A549 (cell line): ENCODE data around the gene TCP11L1. TPM values are rescaled to one million over a fixed set of nuclear protein-coding genes. Genes with fewer than 3 reads are reported as not detected.

ENCODE experiments used
- ATAC-seq, 2 experiments: fragments of 200-7000 bp in 1 of 2; fragments of >200 bp in 1 of 2; cut with Nextera tagmentation in 1 of 2; cut with Tn5 transposase in 1 of 2; 3 replicates each; pipeline versions ENCODE4 v1.8.0 to v1.9.1; 2018 to 2020; ENCODE audit warnings: mild to moderate bottlenecking in 1 of 2, moderate library complexity in 1 of 2
- CTCF ChIA-PET: fragments of 300-600 bp; sonication (Branson Sonifier 250); formaldehyde crosslinking; extraction: SDS; loops from one replicate; lab custom pipeline; 2021; ENCODE audit warnings: antibody characterized with exemption, inconsistent platforms; lab: Yijun Ruan, JAX
- POLR2A ChIA-PET: fragments of 350-600 bp; formaldehyde crosslinking; extraction: SDS; loops from one replicate; lab custom pipeline; 2021; ENCODE audit warnings: antibody characterized with exemption, inconsistent platforms; lab: Yijun Ruan, JAX
- DNase-seq, 2 experiments: peaks; one replicate each; pipeline versions ENCODE4 v3.0.0 to v3.0.0-alpha.2; 2011 to 2016; ENCODE audit warnings: low read depth in 1 of 2, low spot score in 1 of 2
- FAIRE-seq: peaks from 2 replicates; lab custom pipeline; 2011; peaks lifted over from hg19 to GRCh38; lab: Jason Lieb, UNC
- H3K27ac ChIP-seq, 2 experiments: fragments of >200 bp; sonication (Bioruptor Twin); formaldehyde crosslinking; 3 replicates each; pipeline ENCODE4 v1.5.1; 2016 to 2017
- H3K4me1 ChIP-seq: fragments of >200 bp; sonication (Bioruptor Twin); formaldehyde crosslinking; 3 replicates; pipeline ENCODE4 v1.6.1; 2016
- H3K4me2 ChIP-seq: fragments of >200 bp; sonication (Bioruptor Twin); formaldehyde crosslinking; 3 replicates; pipeline ENCODE4 v1.6.1; 2016
- H3K4me3 ChIP-seq: fragments of >200 bp; sonication (Bioruptor Twin); formaldehyde crosslinking; 3 replicates; pipeline ENCODE4 v1.5.1; 2016
- H3K9me3 ChIP-seq: fragments of >200 bp; sonication (Bioruptor Twin); formaldehyde crosslinking; 3 replicates; pipeline ENCODE4 v1.6.1; 2016
- CBX8 ChIP-seq: fragments of 200-600 bp; sonication (generic); IDR thresholded peaks from 2 replicates; pipeline ENCODE4 v1.6.1; 2016
- CEBPB ChIP-seq, 2 experiments: fragments of >200 bp in 1 of 2; sonication (Bioruptor Twin) in 1 of 2; formaldehyde crosslinking in 1 of 2; IDR thresholded peaks; 2 replicates each; pipeline ENCODE4 v1.6.1; 2012 to 2016
- EP300 ChIP-seq, 2 experiments: fragments of >200 bp; sonication (Bioruptor Twin); formaldehyde crosslinking; IDR thresholded peaks; 2 replicates in 1 of 2; 3 replicates in 1 of 2; pipeline ENCODE4 v1.6.1; 2016 to 2017
- FOSB ChIP-seq: fragments of 250-450 bp; sonication (Bioruptor Pico); IDR thresholded peaks from 2 replicates; pipeline ENCODE4 v1.5.0; 2020; ENCODE audit warnings: mild to moderate bottlenecking, moderate library complexity
- GATA3 ChIP-seq: IDR thresholded peaks from 2 replicates; pipeline ENCODE4 v1.6.1; 2012; ENCODE audit warnings: borderline replicate concordance
- HDAC2 ChIP-seq: fragments of 200-600 bp; sonication (generic); IDR thresholded peaks from 2 replicates; pipeline ENCODE4 v1.6.1; 2016
- JUN ChIP-seq, 2 experiments: fragments of >200 bp; sonication (Bioruptor Twin); formaldehyde crosslinking; IDR thresholded peaks; 2 replicates in 1 of 2; 3 replicates in 1 of 2; pipeline ENCODE4 v1.6.1; 2016 to 2017
- MAFK ChIP-seq: fragments of 450-650 bp; IDR thresholded peaks from 2 replicates; pipeline ENCODE4 v1.6.1; 2014; ENCODE audit not compliant: partially characterized antibody
- MAZ ChIP-seq: fragments of 150-350 bp; IDR thresholded peaks from 2 replicates; pipeline ENCODE4 v1.6.1; 2014; ENCODE audit warnings: antibody characterized with exemption, low read depth, low read length, borderline replicate concordance
- MYC ChIP-seq: IDR thresholded peaks from 2 replicates; pipeline ENCODE4 v1.6.1; 2012; ENCODE audit warnings: mild to moderate bottlenecking, inconsistent platforms, low read length, improper control_type of control experiment, borderline replicate concordance
- NFE2L2 ChIP-seq: fragments of 150-350 bp; conservative IDR thresholded peaks from 2 replicates; pipeline ENCODE4 v1.6.1; 2014; ENCODE audit warnings: low read length
- PHF8 ChIP-seq: fragments of 200-600 bp; sonication (generic); IDR thresholded peaks from 2 replicates; pipeline ENCODE4 v1.6.1; 2016; ENCODE audit warnings: low read depth, mild to moderate bottlenecking, antibody characterized with exemption, moderate library complexity, borderline replicate concordance
- POLR2A ChIP-seq: IDR thresholded peaks from 2 replicates; pipeline ENCODE4 v1.6.1; 2012; ENCODE audit warnings: mild to moderate bottlenecking, low read length
- RCOR1 ChIP-seq: fragments of 150-350 bp; IDR thresholded peaks from 2 replicates; pipeline ENCODE4 v1.6.1; 2014; ENCODE audit warnings: antibody characterized with exemption, low read length, low read depth
- RFX5 ChIP-seq: fragments of 450-650 bp; IDR thresholded peaks from 2 replicates; pipeline ENCODE4 v1.7.1; 2014; ENCODE audit warnings: antibody characterized with exemption, mild to moderate bottlenecking, moderate library complexity
- RNF2 ChIP-seq: fragments of 200-600 bp; sonication (generic); IDR thresholded peaks from 2 replicates; pipeline ENCODE4 v1.6.1; 2016; ENCODE audit warnings: low read depth, mild to moderate bottlenecking, antibody characterized with exemption, moderate library complexity, borderline replicate concordance
- SREBF2 ChIP-seq: fragments of 450-650 bp; IDR thresholded peaks from 2 replicates; pipeline ENCODE4 v1.6.1; 2014; ENCODE audit warnings: mild to moderate bottlenecking, moderate library complexity
- ZNF302 ChIP-seq: fragments of 250-450 bp; sonication (Bioruptor Pico); IDR thresholded peaks from 2 replicates; pipeline ENCODE4 v1.9.0; 2021; ENCODE audit warnings: inconsistent platforms, mild to moderate bottlenecking, moderate library complexity
- ZSCAN20 ChIP-seq: fragments of 250-450 bp; sonication (Bioruptor Pico); IDR thresholded peaks from 2 replicates; pipeline ENCODE4 v1.8.0; 2022; ENCODE audit warnings: mild to moderate bottlenecking, moderate library complexity
- WGBS: methylation state at CpG from one replicate; pipeline ENCODE4 v1.1.6; 2017; ENCODE audit errors: missing lambda C conversion rate; 5-methylcytosine and 5-hydroxymethylcytosine counted together
- polyA plus RNA-seq, 4 experiments: library from polyadenylated mRNA; depleted of rRNA in 3 of 4; stranded (reverse); fragments of >200 nt; fragmentation: RNase III in 1 of 4; extraction: RNeasy Plus Mini Kit Qiagen cat#74134 plus additional on column Dnase treatment in 1 of 4; gene quantifications; 2 replicates in 3 of 4; 3 replicates in 1 of 4; pipeline ENCODE4 v1.2.3, GENCODE V29; 2011 to 2017
- TF ChIP-seq, protein P1 (sequence below): IDR thresholded peaks from 2 replicates; pipeline ENCODE4 v1.6.1; 2012; ENCODE audit warnings: low read depth, borderline replicate concordance
- TF ChIP-seq, protein P2 (sequence below): fragments of 250-450 bp; sonication (Bioruptor Pico); IDR thresholded peaks from 2 replicates; pipeline ENCODE4 v1.5.0; 2021; ENCODE audit warnings: mild to moderate bottlenecking, moderate library complexity, borderline replicate concordance

Gene TCP11L1
- polyA plus RNA-seq, 2 of the 4 experiments (the other 2 are of a cell fraction) = 30.3 to 42.1 TPM

DNA sequence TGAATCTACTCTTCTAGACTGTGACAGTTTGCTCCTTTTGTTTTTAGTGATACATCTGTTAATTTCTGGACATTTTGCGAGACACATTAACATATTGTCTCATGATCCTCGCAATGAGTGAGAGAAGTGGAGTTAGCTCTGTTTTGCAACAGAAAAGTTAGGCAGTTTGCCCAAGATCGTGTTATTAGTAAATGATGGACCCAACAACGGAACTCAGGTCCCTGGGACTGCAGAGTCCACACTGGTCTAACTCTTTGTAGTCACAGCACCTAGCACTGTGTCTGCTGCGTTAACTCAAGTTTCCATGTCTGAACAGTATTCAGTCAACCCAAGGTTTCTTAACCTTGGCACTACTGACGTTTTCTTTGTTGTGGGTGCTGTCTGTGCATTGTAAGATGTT, 20.5 kb upstream of the TCP11L1 start:
- no peak for TF ChIP-seq CBX8
- no peak for TF ChIP-seq POLR2A
- H3K4me2 ChIP-seq = no peak overlapping the region
- no peak for ATAC-seq
- 83% methylated on average over 6 of the region's 6 CpGs for WGBS
- H3K4me3 ChIP-seq = no peak overlapping the region
- H3K9me3 ChIP-seq = no peaks in the 10 kb centered on the region
- CTCF ChIA-PET = no interaction called here
- no peak for DNase-seq
- POLR2A ChIA-PET = no interaction called here
- no peak overlapping the region for H3K27ac ChIP-seq
- no peak for FAIRE-seq
- peaks cover 37% of the 10 kb centered on the region for H3K4me1 ChIP-seq

DNA sequence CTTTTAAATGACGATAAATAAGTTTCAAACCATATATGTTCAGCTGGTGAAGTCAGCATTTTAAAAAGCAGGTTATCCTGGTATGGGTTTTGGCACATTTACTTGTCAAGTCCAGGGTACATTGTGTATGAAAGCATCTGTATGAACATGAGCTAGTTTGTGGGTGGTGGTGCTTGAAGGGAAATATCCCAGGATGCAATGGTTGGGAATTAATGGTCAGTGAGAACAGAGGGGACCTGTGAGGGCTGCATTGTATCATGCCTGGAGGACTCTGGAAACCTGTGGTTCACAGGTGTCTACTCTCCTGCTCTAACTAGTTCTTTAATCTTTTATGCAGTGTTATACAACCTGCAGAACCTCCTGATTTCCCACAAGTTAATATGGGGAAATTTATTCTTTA, 17.9 kb upstream of the TCP11L1 start:
- WGBS = 91% methylated on average over 1 of the region's 1 CpG
- TF ChIP-seq NFE2L2 (no peak), MAFK (no peak), CEBPB (IDR thresholded peaks at IDR 0.05) (no peak), ZNF302 (CRISPR knock-in tag) (no peak), JUN (IDR thresholded peaks at IDR 0.05) (no peak), PHF8 (no peak), MAZ (no peak), FOSB (CRISPR knock-in tag) (no peak), CBX8 (no peak), MYC (no peak), RNF2 (no peak), RCOR1 (no peak), GATA3 (no peak), HDAC2 (no peak), ZSCAN20 (no peak), EP300 (IDR thresholded peaks at IDR 0.05) (no peak), SREBF2 (no peak), RFX5 (no peak)
- TF ChIP-seq, protein P1, sequence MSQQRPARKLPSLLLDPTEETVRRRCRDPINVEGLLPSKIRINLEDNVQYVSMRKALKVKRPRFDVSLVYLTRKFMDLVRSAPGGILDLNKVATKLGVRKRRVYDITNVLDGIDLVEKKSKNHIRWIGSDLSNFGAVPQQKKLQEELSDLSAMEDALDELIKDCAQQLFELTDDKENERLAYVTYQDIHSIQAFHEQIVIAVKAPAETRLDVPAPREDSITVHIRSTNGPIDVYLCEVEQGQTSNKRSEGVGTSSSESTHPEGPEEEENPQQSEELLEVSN = no peak
- TF ChIP-seq, protein P2, sequence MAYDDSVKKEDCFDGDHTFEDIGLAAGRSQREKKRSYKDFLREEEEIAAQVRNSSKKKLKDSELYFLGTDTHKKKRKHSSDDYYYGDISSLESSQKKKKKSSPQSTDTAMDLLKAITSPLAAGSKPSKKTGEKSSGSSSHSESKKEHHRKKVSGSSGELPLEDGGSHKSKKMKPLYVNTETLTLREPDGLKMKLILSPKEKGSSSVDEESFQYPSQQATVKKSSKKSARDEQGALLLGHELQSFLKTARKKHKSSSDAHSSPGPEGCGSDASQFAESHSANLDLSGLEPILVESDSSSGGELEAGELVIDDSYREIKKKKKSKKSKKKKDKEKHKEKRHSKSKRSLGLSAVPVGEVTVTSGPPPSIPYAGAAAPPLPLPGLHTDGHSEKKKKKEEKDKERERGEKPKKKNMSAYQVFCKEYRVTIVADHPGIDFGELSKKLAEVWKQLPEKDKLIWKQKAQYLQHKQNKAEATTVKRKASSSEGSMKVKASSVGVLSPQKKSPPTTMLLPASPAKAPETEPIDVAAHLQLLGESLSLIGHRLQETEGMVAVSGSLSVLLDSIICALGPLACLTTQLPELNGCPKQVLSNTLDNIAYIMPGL (CRISPR knock-in tag) = no peak
- DNase-seq = no peak
- H3K9me3 ChIP-seq = no peaks in the 10 kb centered on the region
- ATAC-seq = no peak
- H3K4me2 ChIP-seq = 0 out of 3 replicates have a peak overlapping the region, but pooled peaks have one; percentile 18
- ChIA-PET POLR2A (interaction anchor here (1.9 kb wide), 1 partner anchor 18 kb away, joined by 7 read pairs; the partner anchor contains the start of gene TCP11L1), CTCF (interaction anchor here (0.9 to 2.4 kb wide), 7 partner anchors 9 to 67 kb away, joined by 3 to 11 read pairs (median 4); no protein-coding TSS in a partner anchor)
- peaks cover 31% of the 10 kb centered on the region for H3K4me1 ChIP-seq
- no peak overlapping the region for H3K4me3 ChIP-seq
- FAIRE-seq = no peak
- no peak overlapping the region for H3K27ac ChIP-seq

DNA sequence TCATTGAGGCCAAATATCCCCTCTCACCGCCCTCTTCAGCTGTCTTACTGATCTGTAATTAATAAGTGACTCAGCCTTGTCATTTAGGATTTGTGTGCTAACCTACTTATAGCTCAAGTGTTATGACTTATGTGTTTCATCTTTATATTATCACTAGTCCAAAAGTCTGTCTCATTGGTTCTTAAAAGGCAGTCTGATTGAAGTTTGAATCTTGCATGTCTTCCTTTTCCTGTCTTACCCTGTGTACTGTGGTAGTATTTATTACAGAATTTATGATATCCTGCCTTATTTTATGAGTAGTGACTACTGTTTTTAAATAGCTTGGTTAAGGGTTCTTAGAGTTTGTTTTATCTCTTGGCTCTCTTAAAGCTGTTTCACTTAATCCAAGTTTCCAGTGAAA, 17.4 kb upstream of the TCP11L1 start:
- no peak for ATAC-seq
- DNase-seq = no peak
- no peaks in the 10 kb centered on the region for H3K9me3 ChIP-seq
- H3K27ac ChIP-seq = no peak overlapping the region
- 70% methylated on average over 1 of the region's 1 CpG for WGBS
- FAIRE-seq = no peak
- peaks cover 28% of the 10 kb centered on the region for H3K4me1 ChIP-seq
- TF ChIP-seq, protein P2 (CRISPR knock-in tag) = no peak
- CTCF ChIA-PET = interaction anchor here (0.9 to 2.4 kb wide), 6 partner anchors 9 to 66 kb away, joined by 3 to 11 read pairs (median 4); no protein-coding TSS in a partner anchor
- peak overlapping the region; percentile 18; the same call in 1 of the 3 replicates for H3K4me2 ChIP-seq
- POLR2A ChIA-PET = interaction anchor here (1.9 kb wide), 1 partner anchor 17 kb away, joined by 7 read pairs; the partner anchor contains the start of gene TCP11L1
- H3K4me3 ChIP-seq = no peak overlapping the region
